GM23248 (cell line): Measurements from ENCODE around the gene PTPN5. TPM values are rescaled to one million over a fixed set of nuclear protein-coding genes. Genes with fewer than 3 reads are reported as not detected.
"Not testable (repeated sequence)": the region's sequence is repeated elsewhere in the genome, so short reads cannot be mapped to it uniquely, and the experiment has no call there.

Experiments
- DNase-seq: peaks from one replicate; pipeline ENCODE4 v3.0.0-alpha.2; 2015
- H2AFZ ChIP-seq: fragments of 200-600 bp; sonication (generic); 2 replicates; pipeline ENCODE4 v1.6.1; 2016; ENCODE audit warnings: antibody characterized with exemption
- H3F3A ChIP-seq: fragments of 200-600 bp; sonication (generic); 2 replicates; pipeline ENCODE4 v1.6.1; 2016; ENCODE audit warnings: mild to moderate bottlenecking, antibody characterized with exemption, mixed run types; ENCODE audit not compliant: insufficient read depth
- H3K27ac ChIP-seq: fragments of 200-600 bp; sonication (generic); 2 replicates; pipeline ENCODE4 v1.5.1; 2016; ENCODE audit warnings: mild to moderate bottlenecking
- H3K27me3 ChIP-seq: fragments of 200-600 bp; sonication (generic); replicated peaks from 2 replicates; pipeline ENCODE4 v1.6.1; 2016; ENCODE audit warnings: mild to moderate bottlenecking; ENCODE audit not compliant: insufficient read depth
- H3K36me3 ChIP-seq: fragments of 200-600 bp; sonication (generic); 2 replicates; pipeline ENCODE4 v1.6.1; 2016; ENCODE audit warnings: low read depth, mild to moderate bottlenecking
- H3K4me1 ChIP-seq: fragments of 200-600 bp; sonication (generic); 2 replicates; pipeline ENCODE4 v1.6.1; 2016; ENCODE audit warnings: mild to moderate bottlenecking; ENCODE audit not compliant: insufficient read depth
- H3K4me2 ChIP-seq: fragments of 200-600 bp; sonication (generic); one replicate; pipeline ENCODE4 v1.6.1; 2016; ENCODE audit warnings: mild to moderate bottlenecking; ENCODE audit not compliant: unreplicated experiment
- H3K4me3 ChIP-seq: fragments of 200-600 bp; sonication (generic); 2 replicates; pipeline ENCODE4 v1.5.1; 2016; ENCODE audit warnings: mild to moderate bottlenecking
- H3K79me2 ChIP-seq: fragments of 200-600 bp; sonication (generic); 2 replicates; pipeline ENCODE4 v1.6.1; 2016; ENCODE audit warnings: mild to moderate bottlenecking; ENCODE audit not compliant: insufficient read depth
- H3K9ac ChIP-seq: fragments of 200-600 bp; sonication (generic); 2 replicates; pipeline ENCODE4 v1.6.1; 2016; ENCODE audit warnings: mild to moderate bottlenecking
- H3K9me2 ChIP-seq: fragments of 200-600 bp; sonication (generic); 2 replicates; pipeline ENCODE4 v1.6.1; 2016; ENCODE audit warnings: mixed run types, mild to moderate bottlenecking, moderate library complexity; ENCODE audit not compliant: insufficient read depth
- H3K9me3 ChIP-seq: fragments of 200-600 bp; sonication (generic); one replicate; pipeline ENCODE4 v1.6.1; 2017; ENCODE audit warnings: low read depth
- H4K20me1 ChIP-seq: fragments of 200-600 bp; sonication (generic); 2 replicates; pipeline ENCODE4 v1.6.0; 2016; ENCODE audit not compliant: insufficient read depth
- EZH2 ChIP-seq: fragments of 200-600 bp; sonication (generic); IDR thresholded peaks from 2 replicates; pipeline ENCODE4 v1.6.1; 2018; ENCODE audit warnings: antibody characterized with exemption, mild to moderate bottlenecking; ENCODE audit not compliant: insufficient read depth, poor library complexity, severe bottlenecking
- EZH2phosphoT487 ChIP-seq: fragments of 200-600 bp; sonication (generic); IDR thresholded peaks from 2 replicates; pipeline ENCODE4 v1.6.1; 2018; ENCODE audit warnings: antibody characterized with exemption, moderate library complexity, mild to moderate bottlenecking, low read depth; ENCODE audit not compliant: insufficient read depth
- WGBS, 2 experiments: methylation state at CpG; one replicate each; pipeline ENCODE4 v1.1.6; 2015 to 2017; ENCODE audit warnings: low lambda C conversion rate in 2 of 2, low coverage in 1 of 2; ENCODE audit errors: missing lambda C conversion rate in 2 of 2; 5-methylcytosine and 5-hydroxymethylcytosine counted together
- in situ Hi-C: fragments of 300-500 bp; cut with MboI; formaldehyde crosslinking; loops from 2 replicates; pipeline ENCODE4 v1.15.0; 2020
- polyA plus RNA-seq: library from polyadenylated mRNA; unstranded; fragments of >200 nt; fragmentation: Nextera tagmentation; extraction: Ambion mirVana; gene quantifications from 2 replicates; pipeline ENCODE4 v1.2.1, GENCODE V29; 2016
- total RNA-seq: library from RNA; depleted of rRNA; stranded (reverse); fragments of >200 nt; shearing (Covaris generic); gene quantifications from 2 replicates; pipeline ENCODE4 v1.2.3, GENCODE V29; 2014; rRNA removed

PTPN5 gene
- not detected in 2 replicates for total RNA-seq
- not detected in 2 replicates for polyA plus RNA-seq

DNA sequence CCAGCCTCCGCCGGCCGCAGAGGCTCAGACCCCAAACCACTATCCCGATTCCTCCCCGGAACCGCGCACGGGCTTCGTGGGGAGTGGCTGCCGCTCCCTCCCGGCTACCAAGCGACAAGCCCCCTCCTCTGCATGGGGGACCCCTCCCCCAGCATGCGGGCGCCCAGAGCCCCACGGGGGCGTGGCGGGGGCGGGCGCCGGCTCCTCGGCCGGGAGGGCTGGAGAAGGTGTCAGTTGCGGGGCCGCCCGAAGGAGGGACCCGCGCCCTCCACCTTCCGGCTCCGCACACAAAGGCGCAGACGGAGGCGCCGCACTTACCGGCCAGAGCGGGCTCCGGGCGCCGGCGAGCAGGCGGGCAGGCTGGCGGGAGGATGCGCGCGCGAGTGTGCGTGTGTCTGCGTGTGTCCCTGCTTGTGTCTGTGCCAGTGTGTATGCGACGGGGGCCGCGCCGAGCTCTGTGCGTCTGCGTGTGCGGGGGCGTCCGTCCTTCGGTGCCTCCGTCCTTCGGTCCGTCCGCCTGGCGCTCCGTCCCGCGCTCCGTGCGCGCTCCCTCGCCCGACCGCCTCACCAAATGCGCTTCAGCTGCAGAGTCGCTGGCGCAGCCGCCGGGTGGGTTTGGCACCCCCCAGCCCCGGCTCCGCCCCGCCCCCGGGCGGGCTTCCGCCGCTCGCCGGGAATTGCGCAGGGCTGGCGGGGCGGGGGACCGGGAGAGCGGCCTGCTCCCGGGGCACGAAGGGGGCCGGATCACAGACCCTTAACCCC is at the start of gene PTPN5:
TSS of gene PTPN5 (minus strand) at position 592 of the 762 bp plus-strand sequence. CDS start 19,840 bp downstream, outside the sequence.
- H3K4me2 ChIP-seq = peak within 1 kb of the TSS; percentile 35
- no peaks in the 10 kb centered on the region for H3K9me2 ChIP-seq
- no peaks in the 10 kb centered on the region for H3K36me3 ChIP-seq
- H3K9me3 ChIP-seq = no peaks in the 10 kb centered on the region
- peaks cover 68% of the 10 kb centered on the region for H3K27me3 ChIP-seq
- H3F3A ChIP-seq = no peaks in the 10 kb centered on the region
- TF ChIP-seq EZH2phosphoT487 (no peak), EZH2 (no peak)
- in situ Hi-C loops = no loop called here
- peak; percentile 40 for DNase-seq
- 3% methylated on average over 51 to 71 of the region's 94 CpGs for WGBS, 2 experiments
- H3K4me3 ChIP-seq = peak within 1 kb of the TSS; percentile 40
- H4K20me1 ChIP-seq = no peaks in the 10 kb centered on the region
- no peak within 1 kb of the TSS for H3K9ac ChIP-seq
- no peak within 1 kb of the TSS for H2AFZ ChIP-seq
- no peaks in the 10 kb centered on the region for H3K4me1 ChIP-seq
- no peak within 1 kb of the TSS for H3K27ac ChIP-seq
- H3K79me2 ChIP-seq = no peaks in the 10 kb centered on the region

DNA sequence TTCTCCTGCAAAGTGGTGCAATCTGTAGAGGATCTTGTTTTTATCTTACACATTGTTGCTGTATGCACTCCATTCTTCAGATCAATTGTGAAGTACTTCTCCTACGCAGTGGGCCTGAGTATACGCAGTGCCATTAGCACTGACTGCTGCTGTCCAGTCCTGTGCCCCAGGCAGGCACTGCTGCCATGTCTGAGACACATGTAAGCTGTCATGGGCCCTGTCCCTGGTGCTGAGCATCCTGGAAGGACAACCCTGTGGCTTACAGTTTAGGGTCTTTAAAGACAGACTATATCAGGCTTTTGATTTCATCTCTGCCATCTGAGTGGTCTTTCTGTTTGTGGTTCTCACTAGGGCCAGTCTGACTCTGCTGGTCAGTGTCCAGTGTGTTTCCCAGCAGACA is 44.8 kb upstream of the PTPN5 start:
- DNase-seq = peak; percentile 22
- H3K79me2 ChIP-seq = no peaks in the 10 kb centered on the region
- H3K9me3 ChIP-seq = no peaks in the 10 kb centered on the region
- in situ Hi-C loops = no loop called here
- TF ChIP-seq EZH2phosphoT487 = no peak
- no peak for TF ChIP-seq EZH2
- no peak overlapping the region for H2AFZ ChIP-seq
- H3K4me2 ChIP-seq = no peak overlapping the region
- no peaks in the 10 kb centered on the region for H3K36me3 ChIP-seq
- H4K20me1 ChIP-seq = no peaks in the 10 kb centered on the region
- H3K4me1 ChIP-seq = no peaks in the 10 kb centered on the region
- no peak overlapping the region for H3K4me3 ChIP-seq
- WGBS, 2 experiments = 43 to 57% methylated on average over 2 of the region's 2 CpGs
- H3K9me2 ChIP-seq = no peaks in the 10 kb centered on the region
- no peak overlapping the region for H3K9ac ChIP-seq
- H3K27me3 ChIP-seq = no peaks in the 10 kb centered on the region; the same call in 1 of the 2 replicates
- no peak overlapping the region for H3K27ac ChIP-seq
- no peaks in the 10 kb centered on the region for H3F3A ChIP-seq

DNA sequence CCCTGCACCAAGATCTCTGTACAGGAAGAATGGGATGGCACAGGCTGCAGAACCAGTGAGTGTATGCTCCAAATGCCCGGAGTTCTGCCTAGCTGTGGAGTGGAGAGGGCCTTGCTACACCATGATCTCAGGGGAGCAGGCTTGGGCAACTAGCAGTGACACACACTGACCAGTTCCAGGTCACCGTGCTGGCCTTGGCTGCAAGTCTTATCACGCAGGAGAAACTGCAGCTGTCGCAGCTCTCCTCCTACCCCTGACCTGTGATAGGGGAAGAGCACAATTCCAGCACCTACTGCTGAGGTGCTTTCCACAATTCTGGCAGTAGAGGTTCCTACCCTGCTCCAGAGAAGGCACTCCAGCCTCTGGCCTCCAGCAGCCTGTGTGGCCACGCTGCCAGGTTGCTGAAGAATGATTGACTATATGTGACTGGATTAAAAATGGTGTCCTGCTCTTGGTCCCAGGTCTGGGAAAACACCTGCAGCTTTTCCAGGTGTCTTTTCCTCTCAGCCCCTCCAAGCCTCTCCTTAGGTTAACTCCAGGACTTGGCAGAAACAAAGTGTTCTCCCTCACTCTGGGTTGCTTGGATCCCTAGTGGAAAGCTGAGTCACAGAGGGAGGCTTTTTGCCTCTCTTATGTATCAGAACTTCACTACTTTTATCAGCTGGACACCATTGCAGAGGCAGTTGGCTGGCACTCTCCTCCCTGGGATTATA is 43.3 kb upstream of the PTPN5 start:
- H3K4me3 ChIP-seq = no peak overlapping the region
- in situ Hi-C loops = no loop called here
- WGBS, 2 experiments = 29 to 31% methylated on average over 5 of the region's 5 CpGs

DNA sequence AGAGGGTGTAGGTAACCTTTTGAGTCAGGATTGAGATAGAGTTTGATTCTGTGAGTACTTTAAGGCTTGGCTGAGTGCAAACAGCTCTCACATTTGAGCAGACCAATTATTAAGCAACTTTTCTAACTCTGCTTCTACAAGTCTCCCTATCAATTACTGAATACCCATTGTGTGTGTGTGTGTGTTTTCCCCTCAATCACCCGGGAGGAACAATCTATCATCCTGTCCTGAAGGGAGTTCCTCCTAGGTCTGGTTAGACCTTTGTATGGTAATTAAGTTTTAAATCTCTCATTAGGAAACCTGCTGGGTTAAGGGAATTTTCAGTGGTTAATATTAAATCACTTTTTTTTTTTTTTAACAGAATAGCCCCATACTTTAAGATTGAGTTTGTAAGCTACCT is 28.6 kb upstream of the PTPN5 start:
- H4K20me1 ChIP-seq, in situ Hi-C loops, H3K9me3 ChIP-seq, H3K27ac ChIP-seq, H3K4me1 ChIP-seq, H3K4me2 ChIP-seq, H2AFZ ChIP-seq, H3K36me3 ChIP-seq, H3K9ac ChIP-seq, H3K9me2 ChIP-seq, H3K79me2 ChIP-seq, DNase-seq, H3K4me3 ChIP-seq, H3K27me3 ChIP-seq, H3F3A ChIP-seq: not testable (repeated sequence)
- 28 to 30% methylated on average over 1 of the region's 1 CpG for WGBS, 2 experiments

More for the DNA sequence above, 43.3 kb upstream of the PTPN5 start:
- H4K20me1 ChIP-seq = no peaks in the 10 kb centered on the region
- no peaks in the 10 kb centered on the region for H3K36me3 ChIP-seq
- DNase-seq = no peak
- H2AFZ ChIP-seq = no peak overlapping the region
- H3F3A ChIP-seq = no peaks in the 10 kb centered on the region
- H3K9me2 ChIP-seq = no peaks in the 10 kb centered on the region
- no peaks in the 10 kb centered on the region; the same call in 1 of the 2 replicates for H3K27me3 ChIP-seq
- H3K9ac ChIP-seq = no peak overlapping the region
- TF ChIP-seq EZH2 (no peak), EZH2phosphoT487 (no peak)
- H3K4me2 ChIP-seq = no peak overlapping the region
- H3K27ac ChIP-seq = no peak overlapping the region
- no peaks in the 10 kb centered on the region for H3K4me1 ChIP-seq
- no peaks in the 10 kb centered on the region for H3K79me2 ChIP-seq
- H3K9me3 ChIP-seq = no peaks in the 10 kb centered on the region
